CD4-positive, alpha-beta T cell treated with Interleukin-17A for 4 hours (primary cell): ENCODE results near the gene AP3S2.
"Not testable (repeated sequence)": the region's sequence is repeated elsewhere in the genome, so short reads cannot be mapped to it uniquely, and the experiment has no call there.

Experiments used
- DNase-seq: peaks from one replicate; pipeline ENCODE4 v3.0.0-alpha.2; 2020; ENCODE audit warnings: mixed read lengths

Gene AP3S2

GRCh38 chr15:89863918-89864317 is 29.9 kb downstream of the AP3S2 start:
- DNase-seq = no peak

- DNase-seq = no peak
These were observed 32.9 kb downstream of the AP3S2 start for GRCh38 chr15:89860891-89861290.

DNA sequence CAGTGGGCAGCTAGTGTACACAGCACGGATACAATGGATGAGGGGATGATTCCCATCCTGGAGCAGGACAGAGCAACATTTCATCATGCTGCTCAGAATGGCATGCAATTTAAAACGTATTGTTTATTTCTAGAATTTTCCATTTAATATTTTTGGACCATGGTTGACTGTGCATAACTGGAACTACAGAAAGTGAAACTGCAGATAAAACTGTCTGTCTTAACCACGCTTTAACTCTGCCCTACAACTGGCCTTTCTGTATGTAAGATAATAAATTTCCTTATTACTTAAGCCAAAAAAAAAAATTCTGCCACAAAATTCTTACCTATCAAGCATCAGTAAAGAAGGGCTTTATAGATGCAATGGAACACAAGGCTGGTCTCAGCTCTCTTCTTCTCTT is 33.4 kb downstream of the AP3S2 start:
- DNase-seq = no peak

GRCh38 chr15:89858661-89859458 is 34.9 kb downstream of the AP3S2 start:
- DNase-seq = no peak

- no peak for DNase-seq
These were observed 36.1 kb downstream of the AP3S2 start for GRCh38 chr15:89857673-89858072.

DNA sequence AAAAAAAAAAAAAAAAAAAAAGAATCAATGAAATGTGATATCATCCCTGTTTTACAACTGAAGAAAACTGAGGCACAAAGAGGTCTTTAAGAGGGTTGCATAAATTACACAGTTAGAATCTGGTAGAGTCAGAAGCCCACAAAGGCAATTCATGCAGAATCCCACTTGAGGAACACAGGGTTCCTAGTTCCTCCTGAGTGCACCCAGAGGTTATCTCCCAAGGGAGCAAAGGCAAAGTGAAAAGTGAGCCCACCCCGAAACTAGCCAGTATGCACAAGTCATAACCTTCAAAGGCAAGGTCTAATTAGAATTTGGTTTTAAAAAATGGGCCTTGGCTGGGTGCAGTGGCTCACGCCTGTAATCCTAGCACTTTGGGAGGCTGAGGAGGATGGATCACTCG is 37.8 kb downstream of the AP3S2 start:
- DNase-seq = no peak

DNA sequence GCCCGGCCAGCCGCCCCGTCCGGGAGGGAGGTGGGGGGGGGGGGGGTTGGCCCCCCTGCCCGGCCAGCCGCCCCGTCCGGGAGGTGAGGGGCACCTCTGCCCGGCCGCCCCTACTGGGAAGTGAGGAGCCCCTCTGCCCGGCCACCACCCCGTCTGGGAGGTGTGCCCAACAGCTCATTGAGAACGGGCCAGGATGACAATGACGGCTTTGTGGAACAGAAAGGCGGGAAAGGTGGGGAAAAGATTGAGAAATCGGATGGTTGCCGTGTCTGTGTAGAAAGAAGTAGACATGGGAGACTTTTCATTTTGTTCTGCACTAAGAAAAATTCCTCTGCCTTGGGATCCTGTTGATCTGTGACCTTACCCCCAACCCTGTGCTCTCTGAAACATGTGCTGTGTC is 38.9 kb downstream of the AP3S2 start:
- not testable (repeated sequence) for DNase-seq

- no peak for DNase-seq
These were observed 41.3 kb downstream of the AP3S2 start for GRCh38 chr15:89852342-89852995.

DNA sequence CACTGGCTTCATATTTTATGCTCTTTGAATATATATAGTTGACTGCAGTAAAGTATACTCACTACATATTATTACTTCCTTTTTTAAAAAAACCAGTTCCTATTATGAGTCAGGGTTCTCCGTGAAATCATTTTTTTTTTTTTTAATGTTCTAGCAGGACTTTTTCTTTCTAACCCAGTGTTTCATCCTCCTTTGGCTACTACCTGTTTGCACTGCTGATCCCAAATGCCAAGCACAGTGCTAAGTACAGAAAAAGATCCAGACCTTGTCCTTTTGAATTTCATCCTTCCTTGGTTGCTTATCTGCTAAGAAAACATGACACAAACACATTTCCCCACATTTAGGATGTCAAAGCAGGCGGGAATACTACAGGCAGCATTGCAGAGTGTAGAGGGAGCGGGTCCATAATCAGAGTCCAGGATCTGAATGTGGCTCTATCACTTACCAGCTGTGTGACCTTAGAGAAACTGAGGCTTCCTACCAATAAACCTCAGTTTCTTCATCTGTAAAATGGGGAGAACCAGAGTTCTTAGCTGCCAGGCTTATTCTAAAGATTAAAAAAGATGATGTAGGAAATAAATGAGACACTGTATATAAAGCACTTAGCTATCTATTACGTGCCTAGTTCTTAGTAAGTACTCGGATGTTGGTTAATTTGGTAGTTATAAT is 42.0 kb downstream of the AP3S2 start:
- DNase-seq = no peak

DNA sequence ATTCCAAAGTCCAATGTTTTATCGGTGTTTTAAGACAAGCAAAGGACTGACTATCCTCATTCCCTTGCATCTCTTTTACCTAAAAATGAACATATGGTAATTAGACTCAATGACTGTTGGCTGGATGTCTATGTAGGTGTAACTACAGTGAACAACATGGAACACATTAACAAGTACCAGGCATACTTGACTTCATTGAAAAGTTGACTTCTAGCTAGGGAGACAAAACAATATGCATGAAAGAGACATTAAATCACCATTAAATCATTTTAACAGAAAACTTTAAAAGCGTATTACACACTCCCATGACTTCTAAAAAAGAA is 44.9 kb downstream of the AP3S2 start:
- DNase-seq = no peak

DNA sequence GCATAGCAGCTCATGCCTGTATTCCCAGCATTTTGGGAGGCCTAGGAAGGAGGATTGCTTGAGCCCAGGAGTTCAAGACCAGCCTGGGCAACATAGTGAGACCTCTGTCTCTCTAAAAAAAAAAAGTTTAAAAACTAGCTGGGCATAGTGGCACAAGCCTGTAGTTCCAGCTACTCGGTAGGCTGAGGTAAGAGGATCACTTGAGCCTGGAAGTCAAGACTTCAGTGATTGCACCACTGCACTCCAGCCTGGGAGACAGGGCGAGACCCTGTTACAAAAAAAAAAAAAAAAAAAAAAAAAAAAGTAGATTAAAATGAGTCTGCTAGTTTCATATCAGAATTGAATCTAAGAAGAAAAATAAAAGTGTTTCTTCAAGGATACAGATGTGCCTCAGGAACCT is 46.7 kb downstream of the AP3S2 start:
- DNase-seq = no peak

DNA sequence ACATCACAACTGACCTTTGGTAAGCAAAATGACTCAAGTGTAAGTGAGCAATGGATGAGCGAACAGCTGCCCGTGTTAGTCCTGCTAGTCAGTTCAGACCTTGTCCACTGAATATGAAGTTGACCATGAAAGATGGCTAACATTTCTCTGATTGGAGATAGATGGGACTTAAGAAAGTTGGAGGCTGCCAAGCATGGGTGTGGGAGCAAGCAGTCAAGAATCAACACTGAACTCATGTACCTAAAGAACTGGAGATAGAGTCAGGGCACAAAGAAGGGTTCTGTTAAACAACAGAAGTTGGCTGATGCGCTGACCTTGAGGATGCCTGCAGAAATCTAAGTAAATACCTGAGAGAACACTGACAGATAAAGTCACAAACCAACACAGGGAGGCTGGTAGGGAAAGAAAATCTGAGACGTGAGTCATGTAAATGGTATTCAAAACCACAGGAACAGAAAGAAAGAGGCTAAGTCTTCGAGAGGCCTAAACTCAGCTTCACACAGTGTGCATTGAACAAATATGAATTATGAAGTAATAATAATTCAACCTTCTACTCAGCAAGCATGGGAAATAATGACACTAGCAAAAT is 48.4 kb downstream of the AP3S2 start:
- DNase-seq = no peak

DNA sequence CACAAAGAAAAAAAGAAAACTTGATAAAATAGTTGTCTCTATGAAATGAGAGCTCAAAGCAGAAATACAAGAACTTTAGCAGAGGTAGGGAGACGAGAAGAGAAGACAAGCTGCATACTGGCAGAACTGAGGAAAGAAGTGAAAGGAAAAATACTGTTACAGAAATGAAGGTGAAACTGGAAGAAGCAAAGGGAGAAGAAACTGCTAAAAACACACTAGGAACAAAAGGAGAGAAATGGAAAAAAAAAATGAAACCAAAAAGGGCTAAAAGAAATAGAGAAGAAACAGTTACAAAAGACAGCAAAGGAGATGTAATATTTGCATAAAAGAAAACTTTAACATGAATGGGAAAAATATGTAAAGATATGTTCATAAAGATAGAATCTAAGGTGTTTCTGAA is 51.8 kb downstream of the AP3S2 start:
- DNase-seq = no peak

DNA sequence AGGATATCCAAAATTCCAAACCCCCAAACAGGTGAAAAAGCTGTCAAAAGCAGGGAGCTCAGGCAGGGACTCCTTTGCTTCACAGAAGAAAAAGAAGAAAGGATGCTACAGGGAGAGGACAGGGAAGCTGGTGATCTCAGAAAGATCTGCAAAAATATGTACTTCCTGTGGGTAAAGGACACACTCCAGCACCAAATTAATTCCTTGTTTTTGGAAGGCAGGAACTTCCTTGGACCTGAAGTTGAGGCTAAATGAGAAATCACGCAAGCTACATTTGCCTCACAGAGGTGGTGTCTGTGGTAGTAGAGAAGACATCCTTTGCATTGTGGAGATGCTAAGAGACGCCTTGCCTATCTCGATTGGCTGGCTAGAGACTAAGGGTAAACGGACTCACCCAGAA is 52.5 kb downstream of the AP3S2 start:
- DNase-seq = no peak

GRCh38 chr15:89839167-89839810 is 54.5 kb downstream of the AP3S2 start:
- DNase-seq = no peak

GRCh38 chr15:89837830-89838178 is 56.0 kb downstream of the AP3S2 start:
- DNase-seq = no peak

- DNase-seq = no peak
These were observed 56.5 kb downstream of the AP3S2 start for GRCh38 chr15:89837134-89837829.

GRCh38 chr15:89836267-89837133 is 57.3 kb downstream of the AP3S2 start:
- no peak for DNase-seq

GRCh38 chr15:89835176-89835564 is 58.6 kb downstream of the AP3S2 start:
- no peak for DNase-seq

- not testable (repeated sequence) for DNase-seq
These were observed 59.2 kb downstream of the AP3S2 start for GRCh38 chr15:89834465-89835175.

- no peak for DNase-seq
These were observed 59.8 kb downstream of the AP3S2 start for GRCh38 chr15:89833966-89834365.
